Hepatocyte (in vitro differentiated cells): ENCODE measurements around the gene LYPD5. TPM values are rescaled to one million over a fixed set of nuclear protein-coding genes. Genes with fewer than 3 reads are reported as not detected.

Experiments used
- DNase-seq: peaks from one replicate; pipeline ENCODE4 v3.0.0-alpha.2; 2016; ENCODE audit warnings: low spot score
- H2AFZ ChIP-seq: fragments of 200-600 bp; sonication (generic); 2 replicates; pipeline ENCODE4 v1.6.0; 2016; ENCODE audit warnings: antibody characterized with exemption, mild to moderate bottlenecking
- H3K27ac ChIP-seq: fragments of 200-600 bp; sonication (generic); 2 replicates; pipeline ENCODE4 v1.5.1; 2016; ENCODE audit warnings: mild to moderate bottlenecking
- H3K27me3 ChIP-seq: fragments of 200-600 bp; sonication (generic); 2 replicates; pipeline ENCODE4 v1.6.1; 2016
- H3K36me3 ChIP-seq: fragments of 200-600 bp; sonication (generic); replicated peaks from 2 replicates; pipeline ENCODE4 v1.5.1; 2016; ENCODE audit warnings: low read depth; ENCODE audit not compliant: insufficient read depth
- H3K4me1 ChIP-seq: fragments of 200-600 bp; sonication (generic); 2 replicates; pipeline ENCODE4 v1.5.1; 2016; ENCODE audit warnings: mild to moderate bottlenecking, moderate library complexity; ENCODE audit not compliant: insufficient read depth
- H3K4me2 ChIP-seq: fragments of 200-600 bp; sonication (generic); 2 replicates; pipeline ENCODE4 v1.6.0; 2016
- H3K4me3 ChIP-seq: fragments of 200-600 bp; sonication (generic); 2 replicates; pipeline ENCODE4 v1.5.1; 2016; ENCODE audit warnings: mild to moderate bottlenecking
- H3K79me2 ChIP-seq: fragments of 200-600 bp; sonication (generic); 2 replicates; pipeline ENCODE4 v1.6.0; 2017; ENCODE audit warnings: mild to moderate bottlenecking
- H3K9me2 ChIP-seq: fragments of 200-600 bp; sonication (generic); replicated peaks from 2 replicates; pipeline ENCODE4 v1.6.0; 2017; ENCODE audit warnings: mild to moderate bottlenecking; ENCODE audit not compliant: insufficient read depth
- H3K9me3 ChIP-seq: fragments of 200-600 bp; sonication (generic); 2 replicates; pipeline ENCODE4 v1.5.1; 2016; ENCODE audit warnings: low read depth, mild to moderate bottlenecking
- H4K20me1 ChIP-seq: fragments of 200-600 bp; sonication (generic); 2 replicates; pipeline ENCODE4 v1.6.0; 2016; ENCODE audit warnings: mild to moderate bottlenecking; ENCODE audit not compliant: insufficient read depth, poor library complexity, severe bottlenecking
- CTCF ChIP-seq: fragments of 200-600 bp; sonication (generic); IDR thresholded peaks from 2 replicates; pipeline ENCODE4 v1.5.1; 2016; ENCODE audit warnings: antibody characterized with exemption, mild to moderate bottlenecking; ENCODE audit not compliant: poor library complexity
- EZH2 ChIP-seq: fragments of 200-600 bp; sonication (generic); IDR thresholded peaks from 2 replicates; pipeline ENCODE4 v1.6.1; 2016; ENCODE audit warnings: antibody characterized with exemption, mild to moderate bottlenecking, borderline replicate concordance
- EZH2phosphoT487 ChIP-seq: fragments of 200-600 bp; sonication (generic); IDR thresholded peaks from one replicate; pipeline ENCODE4 v1.6.1; 2018; ENCODE audit warnings: antibody characterized with exemption, mild to moderate bottlenecking, low read depth, moderate library complexity; ENCODE audit not compliant: unreplicated experiment, severe bottlenecking
- WGBS: methylation state at CpG from one replicate; pipeline ENCODE4 v1.1.6; 2016; ENCODE audit warnings: low lambda C conversion rate; ENCODE audit errors: missing lambda C conversion rate; 5-methylcytosine and 5-hydroxymethylcytosine counted together
- polyA plus RNA-seq: library from polyadenylated mRNA; unstranded; fragments of >200 nt; fragmentation: Nextera tagmentation; extraction: Ambion mirVana; gene quantifications from 2 replicates; pipeline ENCODE4 v1.2.1, GENCODE V29; 2016
- total RNA-seq: library from RNA; depleted of rRNA; stranded (reverse); fragments of >200 nt; gene quantifications from 2 replicates; pipeline ENCODE4 v1.2.3, GENCODE V29; 2014

LYPD5 gene
- total and polyA plus RNA-seq, 2 experiments from 2014 or later: 1.6 to 1.8 TPM

DNA sequence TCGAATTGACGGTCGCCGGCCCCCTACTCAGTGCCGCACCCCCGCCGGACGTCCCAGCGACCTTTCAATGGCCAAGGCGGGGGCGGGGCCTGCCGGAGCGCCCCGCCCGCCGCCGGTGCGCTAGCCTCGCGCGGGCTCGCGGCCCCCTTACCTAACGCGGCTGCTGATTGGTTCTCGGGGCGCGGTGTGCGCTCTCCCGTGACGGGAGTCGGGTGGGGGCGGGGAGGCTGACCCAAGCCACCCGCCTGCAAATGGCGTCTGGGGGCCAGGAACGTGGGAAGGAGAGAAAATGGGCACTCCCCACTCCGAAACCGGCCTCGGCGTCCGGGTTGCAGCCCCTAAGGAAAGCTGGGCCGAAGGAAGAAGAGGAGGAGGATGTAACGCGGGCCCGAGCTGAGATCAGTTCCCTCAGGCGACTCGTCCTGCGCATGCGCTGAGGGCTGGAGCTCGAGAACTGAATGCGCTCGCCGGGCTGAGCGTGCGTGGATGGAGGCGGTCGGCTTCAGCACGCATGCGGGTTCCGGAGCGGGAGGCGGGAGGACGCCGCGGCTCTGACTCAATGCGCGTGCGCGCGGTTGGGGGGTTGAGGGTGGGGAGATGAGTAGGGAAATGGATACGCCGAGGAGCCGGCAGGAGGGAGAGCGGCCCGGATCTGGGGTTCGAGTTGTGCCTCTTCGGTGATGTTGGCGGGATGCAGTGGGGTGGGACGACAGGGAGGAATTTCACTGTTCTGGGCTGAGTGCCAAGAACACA is 47.6 kb downstream of the LYPD5 start, which contains the start of gene SMG9:
Gene SMG9 (minus strand): TSS at position 460 of the 753 bp plus-strand sequence. CDS start 4,221 bp downstream, outside the sequence.
- no peaks in the 10 kb centered on the region for H3K27me3 ChIP-seq
- TF ChIP-seq EZH2phosphoT487 (no peak), CTCF (no peak), EZH2 (no peak)
- peak within 1 kb of the TSS; percentile 99 for H3K27ac ChIP-seq
- no peaks in the 10 kb centered on the region for H3K9me3 ChIP-seq
- WGBS: 1% methylated on average over 60 of the region's 79 CpGs
- peak within 1 kb of the TSS; percentile 44 for H3K4me3 ChIP-seq
- peaks cover 11% of the 10 kb centered on the region for H3K4me1 ChIP-seq
- no peaks in the 10 kb centered on the region for H3K9me2 ChIP-seq
- H3K79me2 ChIP-seq: peaks cover 32% of the 10 kb centered on the region
- peak within 1 kb of the TSS; percentile 90 for H3K4me2 ChIP-seq
- peaks cover 4% of the 10 kb centered on the region for H4K20me1 ChIP-seq
- H3K36me3 ChIP-seq: no peaks in the 10 kb centered on the region
- peak; percentile 99 for DNase-seq
- peak within 1 kb of the TSS; percentile 61 for H2AFZ ChIP-seq

DNA sequence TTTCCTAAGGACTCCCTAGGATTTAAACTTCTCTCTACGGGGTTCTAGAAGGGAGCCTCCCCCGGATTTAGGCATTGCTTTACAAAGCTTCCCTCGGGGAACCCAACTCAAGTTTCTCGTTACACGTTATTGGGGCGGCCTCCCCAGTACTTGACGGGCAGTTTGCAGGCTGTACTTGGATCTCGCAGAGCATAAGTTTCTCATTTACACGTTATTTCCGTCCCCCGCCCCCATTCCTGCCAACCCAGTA is 48.1 kb downstream of the LYPD5 start:
- peaks cover 32% of the 10 kb centered on the region for H3K79me2 ChIP-seq
- H3K9me2 ChIP-seq: no peaks in the 10 kb centered on the region
- DNase-seq: no peak
- H3K9me3 ChIP-seq: no peaks in the 10 kb centered on the region
- peaks cover 11% of the 10 kb centered on the region for H3K4me1 ChIP-seq
- WGBS: 0% methylated on average over 8 of the region's 11 CpGs
- peak overlapping the region; percentile 90 for H3K4me2 ChIP-seq
- peaks cover 4% of the 10 kb centered on the region for H4K20me1 ChIP-seq
- H2AFZ ChIP-seq: peak overlapping the region; percentile 61
- peak overlapping the region; percentile 99 for H3K27ac ChIP-seq
- no peaks in the 10 kb centered on the region for H3K36me3 ChIP-seq
- peak overlapping the region; percentile 44 for H3K4me3 ChIP-seq
- H3K27me3 ChIP-seq: no peaks in the 10 kb centered on the region
- TF ChIP-seq CTCF (no peak), EZH2phosphoT487 (no peak), EZH2 (no peak)

- Histone ChIP-seq H2AFZ (no peak overlapping the region), H3K9me3 (no peaks in the 10 kb centered on the region), H3K4me2 (no peak overlapping the region), H3K79me2 (peaks cover 32% of the 10 kb centered on the region), H4K20me1 (peaks cover 4% of the 10 kb centered on the region), H3K36me3 (no peaks in the 10 kb centered on the region), H3K4me1 (peaks cover 11% of the 10 kb centered on the region), H3K27ac (peak overlapping the region; percentile 11), H3K27me3 (no peaks in the 10 kb centered on the region), H3K4me3 (no peak overlapping the region), H3K9me2 (no peaks in the 10 kb centered on the region)
- TF ChIP-seq EZH2phosphoT487: no peak
- no peak for TF ChIP-seq EZH2
- no peak for TF ChIP-seq CTCF
- 88% methylated on average over 6 of the region's 6 CpGs for WGBS
- DNase-seq: no peak
These were observed 49.9 kb downstream of the LYPD5 start for GRCh38 chr19:43752287-43752875.
